HEK293 (cell line): ENCODE measurements around the gene SEC24A.

Source experiments
- CTCF ChIA-PET: fragments of 350-600 bp; formaldehyde crosslinking; extraction: SDS; loops from one replicate; lab custom pipeline; 2021; ENCODE audit warnings: antibody characterized with exemption; lab: Yijun Ruan, JAX
- POLR2A ChIA-PET: fragments of 300-600 bp; formaldehyde crosslinking; extraction: SDS; loops from one replicate; lab custom pipeline; 2020; ENCODE audit warnings: antibody characterized with exemption, inconsistent platforms; lab: Yijun Ruan, JAX
- H3K27ac ChIP-seq: fragments of 200-500 bp; sonication (Bioruptor generic); 2 replicates; pipeline ENCODE4 v1.5.1; 2014; ENCODE audit warnings: low read depth, low read length, control low read depth, inconsistent platforms; ENCODE audit errors: extremely low read depth
- H3K36me3 ChIP-seq, 2 experiments: fragments of 200-500 bp in 1 of 2; sonication (Bioruptor generic) in 1 of 2; 1 replicate in 1 of 2; 2 replicates in 1 of 2; pipeline ENCODE4 v1.5.1; 2014 to 2017; ENCODE audit warnings: inconsistent platforms in 2 of 2, low read length in 2 of 2; ENCODE audit not compliant: control insufficient read depth in 2 of 2, insufficient read depth in 1 of 2
- H3K4me1 ChIP-seq: fragments of 200-500 bp; sonication (Bioruptor generic); 2 replicates; pipeline ENCODE4 v1.5.1; 2014; ENCODE audit warnings: mild to moderate bottlenecking, low read length, inconsistent platforms; ENCODE audit not compliant: control insufficient read depth, insufficient read depth
- H3K4me3 ChIP-seq: 2 replicates; pipeline ENCODE4 v1.5.1; 2011; ENCODE audit warnings: low read depth, mild to moderate bottlenecking, control low read depth, low read length, moderate library complexity
- H3K9me3 ChIP-seq: fragments of 200-500 bp; sonication (Bioruptor generic); 2 replicates; pipeline ENCODE4 v1.5.1; 2014; ENCODE audit warnings: low read depth, low read length, inconsistent platforms; ENCODE audit not compliant: control insufficient read depth, insufficient read depth
- GFI1B ChIP-seq: fragments of 450-650 bp; formaldehyde crosslinking; IDR thresholded peaks from 2 replicates; pipeline ENCODE4 v1.5.1; 2016; ENCODE audit warnings: missing biosample characterization, missing genetic modification characterization
- HIC1 ChIP-seq: fragments of 450-650 bp; formaldehyde crosslinking; IDR thresholded peaks from 2 replicates; pipeline ENCODE4 v1.5.1; 2016; ENCODE audit warnings: missing biosample characterization, missing genetic modification characterization
- HOXC10 ChIP-seq: sonication (generic); formaldehyde crosslinking; IDR thresholded peaks from 2 replicates; pipeline ENCODE4 v1.8.1; 2023; ENCODE audit warnings: mild to moderate bottlenecking, missing genetic modification reagents
- INSM2 ChIP-seq: fragments of 450-650 bp; formaldehyde crosslinking; IDR thresholded peaks from 2 replicates; pipeline ENCODE4 v1.5.1; 2016; ENCODE audit warnings: missing biosample characterization, missing genetic modification characterization
- KLF1 ChIP-seq: fragments of 450-650 bp; formaldehyde crosslinking; IDR thresholded peaks from 2 replicates; pipeline ENCODE4 v1.5.1; 2016; ENCODE audit warnings: missing biosample characterization, missing genetic modification characterization
- OSR2 ChIP-seq: fragments of 450-650 bp; formaldehyde crosslinking; IDR thresholded peaks from 2 replicates; pipeline ENCODE4 v1.5.1; 2016; ENCODE audit warnings: missing biosample characterization, missing genetic modification characterization
- PATZ1 ChIP-seq: fragments of 450-650 bp; formaldehyde crosslinking; IDR thresholded peaks from 2 replicates; pipeline ENCODE4 v1.5.1; 2016; ENCODE audit warnings: missing biosample characterization, missing genetic modification characterization
- PRDM1 ChIP-seq: fragments of 450-650 bp; formaldehyde crosslinking; IDR thresholded peaks from 2 replicates; pipeline ENCODE4; 2016; ENCODE audit warnings: missing biosample characterization, missing genetic modification characterization
- PRDM6 ChIP-seq: fragments of 450-650 bp; formaldehyde crosslinking; IDR thresholded peaks from 2 replicates; pipeline ENCODE4 v1.5.1; 2017; ENCODE audit warnings: missing biosample characterization, missing genetic modification characterization
- SP2 ChIP-seq: fragments of 450-650 bp; formaldehyde crosslinking; IDR thresholded peaks from 2 replicates; pipeline ENCODE4 v1.5.1; 2016; ENCODE audit warnings: missing biosample characterization, missing genetic modification characterization
- SP3 ChIP-seq: fragments of 450-650 bp; formaldehyde crosslinking; IDR thresholded peaks from 2 replicates; pipeline ENCODE4 v1.5.1; 2016; ENCODE audit warnings: missing biosample characterization, missing genetic modification characterization
- SP7 ChIP-seq: fragments of 450-650 bp; formaldehyde crosslinking; IDR thresholded peaks from 2 replicates; pipeline ENCODE4 v1.5.1; 2016; ENCODE audit warnings: missing biosample characterization, missing genetic modification characterization
- ZBTB1 ChIP-seq: fragments of 450-650 bp; formaldehyde crosslinking; IDR thresholded peaks from 2 replicates; pipeline ENCODE4 v1.5.1; 2016; ENCODE audit warnings: missing biosample characterization, missing genetic modification characterization
- ZFHX2 ChIP-seq: fragments of 450-650 bp; formaldehyde crosslinking; conservative IDR thresholded peaks from 2 replicates; pipeline ENCODE4 v1.5.1; 2016; ENCODE audit warnings: missing biosample characterization, missing genetic modification characterization
- ZFP37 ChIP-seq: fragments of 450-650 bp; formaldehyde crosslinking; IDR thresholded peaks from 2 replicates; pipeline ENCODE4 v1.5.1; 2016; ENCODE audit warnings: missing biosample characterization, missing genetic modification characterization
- ZNF366 ChIP-seq: fragments of 450-650 bp; formaldehyde crosslinking; conservative IDR thresholded peaks from 2 replicates; pipeline ENCODE4 v1.5.1; 2016; ENCODE audit warnings: missing biosample characterization, missing genetic modification characterization
- ZNF37A ChIP-seq: fragments of 450-650 bp; IDR thresholded peaks from 2 replicates; pipeline ENCODE4 v1.5.1; 2018; ENCODE audit warnings: missing biosample characterization, missing genetic modification characterization
- ZNF391 ChIP-seq: fragments of 450-650 bp; formaldehyde crosslinking; IDR thresholded peaks from 2 replicates; pipeline ENCODE4 v1.5.1; 2016; ENCODE audit warnings: low read depth, missing biosample characterization, missing genetic modification characterization, borderline replicate concordance
- ZNF416 ChIP-seq: fragments of 450-650 bp; formaldehyde crosslinking; IDR thresholded peaks from 2 replicates; pipeline ENCODE4 v1.5.1; 2016; ENCODE audit warnings: missing biosample characterization, missing genetic modification characterization
- ZNF48 ChIP-seq: fragments of 450-650 bp; formaldehyde crosslinking; IDR thresholded peaks from 2 replicates; pipeline ENCODE4 v1.5.1; 2016; ENCODE audit warnings: missing biosample characterization, missing genetic modification characterization
- ZNF501 ChIP-seq: fragments of 450-650 bp; formaldehyde crosslinking; IDR thresholded peaks from 2 replicates; pipeline ENCODE4 v1.5.1; 2016; ENCODE audit warnings: missing biosample characterization, missing genetic modification characterization
- ZNF580 ChIP-seq: fragments of 450-650 bp; formaldehyde crosslinking; IDR thresholded peaks from 2 replicates; pipeline ENCODE4 v1.5.1; 2016; ENCODE audit warnings: missing biosample characterization, missing genetic modification characterization
- ZNF629 ChIP-seq: fragments of 450-650 bp; formaldehyde crosslinking; IDR thresholded peaks from 2 replicates; pipeline ENCODE4 v1.5.1; 2017; ENCODE audit warnings: missing biosample characterization, missing genetic modification characterization
- ZNF677 ChIP-seq: fragments of 450-650 bp; IDR thresholded peaks from 2 replicates; pipeline ENCODE4 v1.5.0; 2018; ENCODE audit warnings: missing biosample characterization, mild to moderate bottlenecking, missing genetic modification characterization, moderate library complexity
- ZSCAN23 ChIP-seq: fragments of 450-650 bp; formaldehyde crosslinking; IDR thresholded peaks from 2 replicates; pipeline ENCODE4 v1.5.1; 2016; ENCODE audit warnings: missing biosample characterization, missing genetic modification characterization
- ZSCAN5A ChIP-seq: fragments of 450-650 bp; formaldehyde crosslinking; IDR thresholded peaks from 2 replicates; pipeline ENCODE4 v1.5.1; 2016; ENCODE audit warnings: missing biosample characterization, missing genetic modification characterization

SEC24A gene

GRCh38 chr5:134625559-134625958 is 23.0 kb upstream of the SEC24A start:
- no peak for TF ChIP-seq ZNF629 (tag by site-specific recombination)
- H3K4me3 ChIP-seq: no peak overlapping the region
- H3K9me3 ChIP-seq: no peaks in the 10 kb centered on the region
- no peak overlapping the region for H3K27ac ChIP-seq
- POLR2A ChIA-PET: no interaction called here
- H3K36me3 ChIP-seq: peaks cover 27 to 31% of the 10 kb centered on the region in 2 experiments
- H3K4me1 ChIP-seq: peaks cover 5% of the 10 kb centered on the region; the same call in 1 of the 2 replicates
- CTCF ChIA-PET: interaction anchor here (1.0 kb wide), 1 partner anchor 38 kb away, joined by 5 read pairs; no protein-coding TSS in a partner anchor

- peaks cover 17 to 24% of the 10 kb centered on the region in 2 experiments for H3K36me3 ChIP-seq
- ChIA-PET CTCF (no interaction called here), POLR2A (no interaction called here)
- TF ChIP-seq INSM2 (tag by site-specific recombination): 0 out of 2 replicates have a peak, but pooled peaks have one; percentile 45
- TF ChIP-seq ZBTB1 (tag by site-specific recombination): no peak
- no peak for TF ChIP-seq ZNF501 (tag by site-specific recombination)
- peak; percentile 74 for TF ChIP-seq PRDM1
- no peak for TF ChIP-seq ZSCAN5A
- TF ChIP-seq ZNF391 (tag by site-specific recombination): no peak
- peak; percentile 42; the same call in 1 of the 2 replicates for TF ChIP-seq SP7 (tag by site-specific recombination)
- TF ChIP-seq PATZ1 (tag by site-specific recombination): 0 out of 2 replicates have a peak, but pooled peaks have one; percentile 15
- TF ChIP-seq OSR2 (tag by site-specific recombination): no peak
- TF ChIP-seq ZNF37A (tag by site-specific recombination): no peak
- TF ChIP-seq SP2 (tag by site-specific recombination): 0 out of 2 replicates have a peak, but pooled peaks have one; percentile 18
- peak; percentile 73 for TF ChIP-seq ZNF366 (tag by site-specific recombination)
- no peak; the same call in 1 of the 2 replicates for TF ChIP-seq GFI1B
- TF ChIP-seq ZFP37: no peak
- no peak for TF ChIP-seq ZNF416 (tag by site-specific recombination)
- no peak for TF ChIP-seq ZNF48 (tag by site-specific recombination)
- peak; percentile 91 for TF ChIP-seq PRDM6 (tag by site-specific recombination)
- no peak for TF ChIP-seq HOXC10 (CRISPR knock-in tag)
- peak; percentile 69; the same call in 1 of the 2 replicates for TF ChIP-seq ZSCAN23 (tag by site-specific recombination)
- no peak for TF ChIP-seq ZNF580 (tag by site-specific recombination)
- no peak for TF ChIP-seq SP3 (tag by site-specific recombination)
- TF ChIP-seq ZNF677 (tag by site-specific recombination): no peak
- no peak for TF ChIP-seq KLF1 (tag by site-specific recombination)
- no peak for TF ChIP-seq ZFHX2 (tag by site-specific recombination)
- 0 out of 2 replicates have a peak, but pooled peaks have one; percentile 55 for TF ChIP-seq HIC1 (tag by site-specific recombination)
- TF ChIP-seq ZNF629 (tag by site-specific recombination): peak; percentile 67; the same call in 1 of the 2 replicates
These were observed 22.1 kb upstream of the SEC24A start for GRCh38 chr5:134626369-134627014.

More at GRCh38 chr5:134626369-134627014, 22.1 kb upstream of the SEC24A start:
- Histone ChIP-seq H3K4me3 (no peak overlapping the region), H3K27ac (no peak overlapping the region), H3K9me3 (no peaks in the 10 kb centered on the region), H3K4me1 (peaks cover 5% of the 10 kb centered on the region; the same call in 1 of the 2 replicates)
